HG02884 (cell line): ENCODE results near the gene PKD2L1.
"Not testable (repeated sequence)": the region's sequence is repeated elsewhere in the genome, so short reads cannot be mapped to it uniquely, and the experiment has no call there.

Experiments used
- ATAC-seq: cut with Tn5 transposase; IDR thresholded peaks from one replicate; pipeline ENCODE4 v1.9.1; 2021; ENCODE audit warnings: mild to moderate bottlenecking, moderate library complexity; ENCODE audit not compliant: unreplicated experiment

The PKD2L1 gene

DNA sequence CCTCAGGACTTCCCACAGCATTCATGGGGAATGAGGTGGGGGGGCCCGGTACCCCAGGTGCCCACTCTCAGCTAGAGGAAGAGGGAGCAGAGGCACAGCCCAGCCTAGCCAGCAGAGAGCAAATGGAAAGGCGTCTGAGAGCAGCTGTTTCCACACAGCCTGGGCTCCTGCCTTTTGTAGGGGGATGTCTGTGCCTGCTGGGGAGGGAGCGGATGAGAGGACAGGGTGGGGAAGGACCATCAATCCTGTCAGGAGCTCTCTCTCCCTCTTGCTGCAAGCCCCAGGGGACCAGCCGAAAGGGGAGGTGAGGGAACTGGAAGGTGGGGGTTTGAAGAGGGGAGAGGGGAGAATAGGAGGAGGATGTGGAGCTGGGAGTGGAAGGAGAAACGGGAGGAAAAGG is at the start of gene PKD2L1:
PKD2L1 (minus strand) TSS at position 150 of the 400 bp plus-strand sequence; CDS start at position 25, 125 bp downstream.
- ATAC-seq = no peak

GRCh38 chr10:100377830-100378229 is 47.8 kb upstream of the PKD2L1 start:
- ATAC-seq = no peak

GRCh38 chr10:100376656-100377055 is 46.6 kb upstream of the PKD2L1 start:
- not testable (repeated sequence) for ATAC-seq

DNA sequence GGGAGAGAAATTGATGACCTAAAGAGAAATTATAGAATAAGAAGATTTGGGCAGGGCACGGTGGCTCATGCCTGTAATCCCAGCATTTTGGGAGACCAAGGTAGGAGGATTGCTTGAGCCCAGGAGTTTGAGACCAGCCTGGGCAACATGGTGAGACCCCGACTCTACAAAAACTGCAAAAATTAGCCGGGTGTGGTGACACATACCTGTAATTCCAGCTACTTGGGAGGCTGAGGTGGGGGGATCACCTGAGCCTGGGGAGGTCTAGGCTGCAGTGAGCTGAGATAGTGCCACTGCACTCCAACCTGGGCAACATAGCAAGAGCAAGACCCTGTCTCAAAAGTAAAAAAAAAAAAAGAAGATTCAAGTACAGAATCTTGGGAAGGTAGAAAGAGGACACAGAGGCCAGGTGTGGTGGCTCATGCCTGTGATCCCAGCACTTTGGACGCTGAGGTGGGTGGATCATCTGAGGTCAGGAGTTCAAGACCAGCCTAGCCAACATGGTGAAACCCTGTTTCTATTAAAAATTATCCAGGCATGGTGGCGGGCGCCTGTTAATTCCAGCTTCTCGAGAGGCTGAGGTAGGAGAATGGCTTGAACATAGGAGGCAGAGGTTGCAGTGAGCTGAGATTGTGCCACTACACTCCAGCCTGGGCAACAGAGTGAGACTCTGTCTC is 44.8 kb upstream of the PKD2L1 start:
- ATAC-seq = not testable (repeated sequence)

- no peak for ATAC-seq
Measured at GRCh38 chr10:100374200-100374655, 44.2 kb upstream of the PKD2L1 start.

DNA sequence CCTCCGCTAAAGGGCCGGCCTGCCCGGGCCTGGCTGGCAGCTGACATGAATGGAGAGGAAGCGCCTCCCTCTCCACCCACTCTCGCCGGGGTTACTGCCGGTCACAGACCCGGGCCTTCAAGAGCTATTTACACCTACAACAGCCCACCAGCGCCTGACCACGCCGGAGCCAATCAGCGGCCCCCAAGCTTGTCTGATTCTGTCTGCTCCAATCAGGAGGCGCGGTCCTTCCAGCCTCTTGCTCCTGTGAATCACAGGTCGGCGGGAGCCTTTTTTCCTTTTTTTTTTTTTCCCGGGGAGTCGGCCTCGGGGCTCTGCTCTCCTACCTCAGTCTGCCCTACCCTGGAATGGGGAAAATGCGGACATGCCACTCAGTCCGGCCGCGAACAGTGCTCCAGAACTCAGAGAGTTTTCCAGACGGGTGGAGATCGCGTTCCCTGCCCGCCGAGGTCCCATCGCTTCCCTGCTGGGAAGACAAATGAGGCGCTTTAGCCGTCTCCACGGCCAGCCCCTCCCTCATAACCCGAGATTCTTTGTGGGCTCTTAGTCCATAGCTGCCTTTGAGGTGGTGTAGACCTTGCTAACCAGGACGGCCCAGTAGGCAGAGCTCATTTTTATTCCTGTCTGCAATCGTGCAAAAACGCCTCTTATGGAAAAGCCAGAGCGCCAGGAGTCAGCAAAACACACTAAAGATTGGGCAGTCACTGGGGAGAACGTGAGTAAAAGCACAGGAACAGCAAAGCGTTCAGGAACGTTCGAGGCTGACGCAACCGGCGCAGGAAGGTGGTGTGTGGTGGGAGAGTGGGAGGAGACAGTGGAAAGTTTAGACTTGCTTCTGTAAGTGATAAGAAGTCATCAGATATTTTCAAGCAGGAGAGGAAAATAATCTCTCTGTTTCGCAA is 43.5 kb upstream of the PKD2L1 start:
- peak; percentile 82 for ATAC-seq

DNA sequence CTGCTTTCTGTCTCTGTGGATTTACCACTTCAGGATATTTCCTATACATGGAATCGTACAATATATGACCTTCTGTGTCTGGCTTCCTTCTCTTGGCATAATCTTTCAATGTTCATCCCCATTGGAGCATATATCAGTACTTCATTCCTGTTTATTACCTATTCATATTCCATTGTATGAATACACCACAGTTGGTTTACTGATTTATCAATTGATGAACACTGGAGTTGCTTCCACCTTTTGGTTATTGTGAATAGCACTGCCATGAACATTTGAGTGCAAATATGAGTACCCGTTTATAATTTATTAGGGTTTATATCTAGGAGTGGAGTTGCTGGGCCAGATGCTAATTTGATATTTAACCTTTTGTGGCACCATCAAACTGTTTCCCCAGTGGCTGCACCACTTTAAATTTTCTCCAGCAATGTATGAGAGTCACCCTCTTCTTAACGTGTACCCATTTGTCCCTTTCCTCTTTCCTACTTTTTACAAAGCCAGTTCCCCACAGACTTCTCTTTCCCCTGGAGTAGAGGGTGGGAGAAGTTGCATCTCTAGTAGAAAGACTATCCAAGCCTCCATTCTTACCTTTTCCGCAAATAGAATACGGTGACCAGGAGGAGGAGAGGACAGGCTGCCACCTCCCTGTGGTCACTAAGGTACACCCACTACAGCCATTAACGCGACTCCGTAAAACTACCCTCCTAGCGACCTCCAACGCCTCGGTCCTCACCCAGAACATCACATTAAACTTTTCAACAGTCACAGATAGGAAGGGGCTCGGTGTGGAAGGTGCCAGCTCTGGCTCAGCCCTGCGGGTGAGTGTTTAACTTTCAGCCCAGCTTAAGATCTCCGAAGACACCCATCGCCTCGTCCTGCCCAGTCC is 42.6 kb upstream of the PKD2L1 start:
- no peak for ATAC-seq

DNA sequence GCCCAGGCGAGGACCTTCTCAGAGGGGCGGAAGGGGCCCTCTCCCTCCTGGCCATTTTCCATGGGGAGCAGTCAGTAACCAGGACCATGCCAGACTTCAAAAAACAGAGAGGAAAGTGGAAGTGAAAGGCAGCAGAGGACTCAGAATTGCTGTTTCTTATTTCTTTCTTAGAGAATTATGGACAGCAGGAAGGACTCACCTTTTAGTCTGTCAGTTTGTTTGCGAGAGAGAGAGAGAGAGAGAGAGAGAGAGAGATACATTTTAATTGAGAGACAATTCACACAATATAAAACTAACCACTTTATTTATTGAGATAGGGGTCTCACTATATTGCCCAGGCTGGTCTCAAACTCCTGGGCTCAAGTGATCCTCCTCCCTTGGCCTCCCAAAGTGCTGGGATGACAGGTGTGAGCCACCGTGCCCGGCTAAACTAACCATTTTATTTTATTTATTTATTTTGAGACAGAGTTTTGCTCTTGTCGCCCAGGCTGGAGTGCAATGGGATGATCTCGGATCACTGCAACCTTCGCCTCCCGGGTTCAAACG is 41.5 kb upstream of the PKD2L1 start:
- no peak for ATAC-seq

DNA sequence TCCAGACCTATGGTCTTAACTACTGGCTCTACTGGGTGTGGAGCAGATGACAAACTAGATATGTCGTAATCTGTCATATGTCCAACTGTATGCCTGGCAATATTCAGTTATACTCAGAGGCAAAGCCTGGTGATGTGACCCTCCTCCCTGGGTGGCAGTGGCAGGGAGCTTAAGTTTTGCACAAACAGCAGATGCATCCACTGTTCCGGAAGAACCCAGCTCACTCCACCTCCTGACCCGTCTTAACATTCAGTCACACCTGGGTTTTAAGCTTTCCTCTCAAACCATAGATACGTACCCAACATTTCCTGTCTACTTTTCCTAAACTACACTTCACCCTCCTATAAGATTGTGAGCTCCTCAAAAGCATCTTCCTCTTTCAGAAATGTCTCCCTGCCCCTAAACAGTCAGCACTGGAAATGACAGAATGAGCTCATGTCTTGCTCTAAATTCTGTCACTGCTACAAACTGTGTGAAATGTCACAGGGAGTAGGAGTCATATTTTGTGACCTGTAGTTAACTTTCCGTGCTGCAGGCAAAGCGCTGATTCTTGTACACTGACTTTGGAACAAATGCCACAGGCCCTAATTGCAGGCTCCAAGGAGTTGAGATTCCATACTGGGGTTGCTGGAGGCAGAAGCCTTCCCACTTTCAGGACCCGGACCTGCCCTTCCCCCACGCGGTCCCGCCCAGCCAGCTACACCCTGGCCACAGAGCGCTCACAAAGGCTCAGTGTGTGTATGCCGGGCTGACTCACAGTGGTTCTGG is 40.9 kb upstream of the PKD2L1 start:
- ATAC-seq = no peak

DNA sequence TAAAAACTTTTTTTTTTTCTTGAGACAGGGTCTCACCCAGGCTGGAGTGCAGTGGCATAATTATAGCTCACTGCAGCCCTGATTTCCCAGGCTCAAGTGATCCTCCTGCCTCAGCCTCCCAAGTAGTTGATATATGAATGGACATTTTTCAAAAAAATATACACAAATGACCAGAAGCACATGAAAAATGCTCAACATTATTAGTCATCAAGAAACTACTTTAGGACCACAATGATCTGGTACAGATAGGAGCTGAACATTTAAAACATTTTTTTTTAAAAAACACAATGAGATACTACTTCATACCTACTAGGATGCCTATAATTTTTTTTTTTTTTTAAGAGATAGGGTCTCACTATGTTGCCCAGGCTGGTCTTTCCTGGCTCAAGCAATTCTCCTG is 38.7 kb upstream of the PKD2L1 start:
- no peak for ATAC-seq

DNA sequence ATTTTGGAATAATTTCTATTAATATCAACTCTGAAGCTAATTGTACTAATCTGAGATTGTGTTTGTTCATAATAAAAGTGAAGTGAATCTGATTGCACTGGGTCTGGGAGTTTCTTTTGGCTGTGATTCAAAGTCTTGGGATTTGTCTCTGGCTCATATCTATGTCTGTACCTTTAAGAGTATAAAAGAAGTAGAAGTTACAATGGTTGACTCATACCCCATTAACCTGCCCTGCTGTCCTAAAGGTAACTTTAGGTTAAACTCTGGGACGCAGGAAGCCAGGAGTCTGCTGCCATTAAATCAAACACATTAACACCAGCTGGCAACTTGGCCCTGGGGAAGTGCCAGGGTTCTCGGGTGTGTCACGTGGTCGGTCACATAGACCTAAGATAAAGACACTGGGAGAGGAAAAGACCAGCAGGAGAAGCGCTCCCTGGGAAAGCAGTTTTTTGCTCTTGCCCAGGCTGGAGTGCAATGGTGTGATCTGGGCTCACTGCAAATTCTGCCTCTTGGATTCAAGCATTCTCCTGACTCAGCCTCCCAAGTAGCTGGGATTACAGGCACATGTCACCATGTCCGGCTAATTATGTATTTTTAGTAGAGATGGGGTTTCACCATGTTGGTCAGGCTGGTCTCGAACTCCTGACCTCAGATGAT is 34.8 kb upstream of the PKD2L1 start:
- ATAC-seq = no peak

DNA sequence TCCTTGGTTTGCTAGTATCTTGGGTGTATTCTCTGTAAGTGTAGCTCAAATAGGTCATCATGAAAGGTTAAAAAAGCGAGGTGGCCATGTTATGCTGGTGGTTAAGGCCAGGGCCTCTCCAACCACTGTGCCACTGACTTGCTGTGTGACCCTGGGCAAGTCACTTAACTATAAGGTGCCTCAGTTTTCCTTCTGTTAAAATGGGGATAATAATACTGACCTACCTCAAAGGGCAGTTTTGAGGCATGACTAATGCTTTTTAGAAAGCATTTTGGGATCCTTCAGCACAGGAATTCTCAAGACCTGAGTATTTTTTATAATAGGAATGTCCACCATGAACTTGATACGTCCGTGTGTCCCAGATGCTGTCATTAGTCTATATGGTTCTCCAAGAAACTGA is 34.1 kb upstream of the PKD2L1 start:
- ATAC-seq = no peak

- ATAC-seq = no peak
Measured at GRCh38 chr10:100362570-100363496, 32.8 kb upstream of the PKD2L1 start.

GRCh38 chr10:100360234-100360633 is 30.2 kb upstream of the PKD2L1 start:
- no peak for ATAC-seq

- no peak for ATAC-seq
Measured at GRCh38 chr10:100359529-100360150, 29.6 kb upstream of the PKD2L1 start.

- ATAC-seq = no peak
Measured at GRCh38 chr10:100359030-100359432, 29.0 kb upstream of the PKD2L1 start.

DNA sequence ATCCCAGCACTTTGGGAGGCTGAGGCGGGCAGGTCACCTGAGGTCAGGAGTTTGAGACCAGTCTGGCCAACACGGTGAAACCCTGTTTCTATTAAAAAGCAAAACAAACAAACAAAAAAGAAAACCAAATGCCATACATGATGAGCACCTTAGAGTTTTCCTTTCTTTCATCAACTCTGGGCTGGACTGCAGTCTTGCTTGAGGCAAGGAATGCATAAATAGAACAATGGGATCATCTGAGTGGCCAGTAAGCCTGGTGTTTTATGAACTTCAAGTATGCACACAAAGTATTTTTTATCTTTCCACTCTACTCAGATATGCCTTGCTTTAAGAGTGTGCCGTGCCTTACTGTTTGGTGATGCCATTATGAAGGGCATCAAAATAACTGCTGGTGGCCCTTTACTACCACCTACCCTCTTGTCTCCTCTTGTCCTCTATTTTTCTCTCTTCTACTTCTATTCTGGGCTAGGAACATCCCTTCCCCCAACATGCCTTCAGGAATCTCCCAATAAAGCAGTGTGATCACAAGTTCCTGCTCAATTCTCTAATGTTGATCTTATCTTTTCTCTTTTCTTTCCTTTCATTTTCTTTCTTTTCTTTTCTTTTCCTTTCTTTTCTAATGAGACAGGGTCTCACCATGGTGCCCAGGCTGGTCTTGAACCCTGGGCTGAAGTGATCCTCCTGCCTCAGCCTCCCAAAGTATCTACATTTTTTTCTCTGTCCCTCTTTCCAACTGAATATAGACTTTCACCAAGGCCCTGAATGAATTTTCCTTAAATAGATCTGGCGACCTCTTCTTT is 27.2 kb upstream of the PKD2L1 start:
- ATAC-seq = no peak
